ENCODE measurements around the gene ARL16.

DNA sequence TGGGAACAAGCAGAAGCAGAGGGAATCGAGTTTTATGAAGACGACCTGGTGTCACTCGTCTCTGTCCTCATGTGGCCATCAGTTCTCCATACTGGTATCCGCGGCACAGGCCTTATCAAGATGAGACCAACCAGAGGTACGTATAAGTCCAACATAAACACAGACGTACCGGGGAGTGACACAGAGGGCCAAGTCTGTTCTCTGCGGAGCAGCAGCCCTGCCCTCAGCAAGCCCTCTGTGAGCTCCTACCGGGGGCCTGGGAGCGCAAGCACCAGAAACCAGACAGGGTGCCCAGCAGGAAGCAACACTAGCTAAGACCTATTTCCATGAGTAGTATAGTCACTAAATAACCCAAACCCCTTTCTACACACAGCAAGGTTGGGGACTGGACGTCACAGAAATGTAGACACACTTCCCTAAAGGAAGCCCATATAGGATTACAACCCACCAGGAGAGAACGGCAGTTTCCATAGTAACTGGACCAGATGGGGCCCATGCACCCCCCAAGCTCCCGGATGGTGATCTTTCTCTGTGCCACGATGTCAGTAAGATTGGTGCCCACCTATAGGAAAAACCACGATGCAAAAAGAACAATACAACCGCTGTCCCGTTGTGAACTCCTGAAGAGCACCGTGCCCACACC lies 911 bp downstream of the ARL16 start:
- TF ChIP-seq, protein P1, sequence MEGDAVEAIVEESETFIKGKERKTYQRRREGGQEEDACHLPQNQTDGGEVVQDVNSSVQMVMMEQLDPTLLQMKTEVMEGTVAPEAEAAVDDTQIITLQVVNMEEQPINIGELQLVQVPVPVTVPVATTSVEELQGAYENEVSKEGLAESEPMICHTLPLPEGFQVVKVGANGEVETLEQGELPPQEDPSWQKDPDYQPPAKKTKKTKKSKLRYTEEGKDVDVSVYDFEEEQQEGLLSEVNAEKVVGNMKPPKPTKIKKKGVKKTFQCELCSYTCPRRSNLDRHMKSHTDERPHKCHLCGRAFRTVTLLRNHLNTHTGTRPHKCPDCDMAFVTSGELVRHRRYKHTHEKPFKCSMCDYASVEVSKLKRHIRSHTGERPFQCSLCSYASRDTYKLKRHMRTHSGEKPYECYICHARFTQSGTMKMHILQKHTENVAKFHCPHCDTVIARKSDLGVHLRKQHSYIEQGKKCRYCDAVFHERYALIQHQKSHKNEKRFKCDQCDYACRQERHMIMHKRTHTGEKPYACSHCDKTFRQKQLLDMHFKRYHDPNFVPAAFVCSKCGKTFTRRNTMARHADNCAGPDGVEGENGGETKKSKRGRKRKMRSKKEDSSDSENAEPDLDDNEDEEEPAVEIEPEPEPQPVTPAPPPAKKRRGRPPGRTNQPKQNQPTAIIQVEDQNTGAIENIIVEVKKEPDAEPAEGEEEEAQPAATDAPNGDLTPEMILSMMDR (IDR thresholded peaks at IDR 0.05; ENCODE audit: insufficient read depth, low read length): no peak
- TF ChIP-seq POLR2AphosphoS5 (IDR thresholded peaks at IDR 0.05; ENCODE audit: low read depth): no peak
- TF ChIP-seq SPI1 (IDR thresholded peaks at IDR 0.05; ENCODE audit: borderline replicate concordance, low read depth): no peak
- no peak for TF ChIP-seq GABPA (IDR thresholded peaks at IDR 0.05; ENCODE audit: low read depth)

Data from HL-60 (cell line).